ENCODE results near the gene SMLR1. TPM values are rescaled to one million over a fixed set of nuclear protein-coding genes. Genes with fewer than 3 reads are reported as not detected.

Gene SMLR1
- total RNA-seq, 2 experiments from 2014 or later = not detected

DNA sequence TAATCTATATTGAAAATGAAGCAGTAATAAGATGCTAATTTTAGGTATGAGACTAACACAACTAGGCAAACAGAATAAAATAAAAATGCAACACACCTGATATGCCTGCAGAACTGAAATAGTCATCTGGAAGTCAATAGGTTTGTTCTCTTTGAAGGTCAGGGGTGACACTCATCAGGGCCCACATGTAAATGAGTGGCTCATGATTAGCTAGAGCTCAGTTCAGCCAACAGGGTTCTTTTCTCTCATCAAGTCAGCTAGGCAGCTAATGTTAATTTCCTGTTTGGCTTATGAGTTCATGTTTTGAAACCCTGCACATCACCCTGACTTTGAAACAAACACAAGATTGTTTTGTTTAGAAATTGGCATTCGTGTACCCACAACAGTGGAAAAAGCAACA lies 23.8 kb downstream of the SMLR1 start:
- intact Hi-C loops (cut with micrococcal nuclease; ENCODE audit: unreplicated experiment) = no loop called here
- H3K4me3 ChIP-seq (ENCODE audit: low read depth, low read length, poor library complexity, severe bottlenecking) = no peak overlapping the region
- H3K9me3 ChIP-seq (ENCODE audit: low read length) = no peaks in the 10 kb centered on the region
- H2AFZ ChIP-seq (ENCODE audit: low read length) = no peak overlapping the region
- no peaks in the 10 kb centered on the region for H3K9me2 ChIP-seq (ENCODE audit: insufficient read depth, low read length)
- H3K79me2 ChIP-seq (ENCODE audit: insufficient read depth, low read depth, low read length) = no peaks in the 10 kb centered on the region
- peaks cover 3% of the 10 kb centered on the region; the same call in 1 of the 2 replicates for H3K36me3 ChIP-seq (ENCODE audit: insufficient read depth, low read length)
- no TSS peak for BruUV-seq (replicated peaks)
- no peaks in the 10 kb centered on the region for H3K4me1 ChIP-seq (ENCODE audit: insufficient read depth, low read length, poor library complexity, severe bottlenecking)
- H4K20me1 ChIP-seq (ENCODE audit: insufficient read depth, low read length) = no peaks in the 10 kb centered on the region
- CTCF ChIA-PET (ENCODE audit: unreplicated experiment) = no interaction called here
- H3K27ac ChIP-seq (ENCODE audit: low read depth, low read length, poor library complexity, severe bottlenecking) = no peak overlapping the region
- TF ChIP-seq, protein P1, sequence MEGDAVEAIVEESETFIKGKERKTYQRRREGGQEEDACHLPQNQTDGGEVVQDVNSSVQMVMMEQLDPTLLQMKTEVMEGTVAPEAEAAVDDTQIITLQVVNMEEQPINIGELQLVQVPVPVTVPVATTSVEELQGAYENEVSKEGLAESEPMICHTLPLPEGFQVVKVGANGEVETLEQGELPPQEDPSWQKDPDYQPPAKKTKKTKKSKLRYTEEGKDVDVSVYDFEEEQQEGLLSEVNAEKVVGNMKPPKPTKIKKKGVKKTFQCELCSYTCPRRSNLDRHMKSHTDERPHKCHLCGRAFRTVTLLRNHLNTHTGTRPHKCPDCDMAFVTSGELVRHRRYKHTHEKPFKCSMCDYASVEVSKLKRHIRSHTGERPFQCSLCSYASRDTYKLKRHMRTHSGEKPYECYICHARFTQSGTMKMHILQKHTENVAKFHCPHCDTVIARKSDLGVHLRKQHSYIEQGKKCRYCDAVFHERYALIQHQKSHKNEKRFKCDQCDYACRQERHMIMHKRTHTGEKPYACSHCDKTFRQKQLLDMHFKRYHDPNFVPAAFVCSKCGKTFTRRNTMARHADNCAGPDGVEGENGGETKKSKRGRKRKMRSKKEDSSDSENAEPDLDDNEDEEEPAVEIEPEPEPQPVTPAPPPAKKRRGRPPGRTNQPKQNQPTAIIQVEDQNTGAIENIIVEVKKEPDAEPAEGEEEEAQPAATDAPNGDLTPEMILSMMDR (conservative IDR thresholded peaks at IDR 0.05; ENCODE audit: low read length) = no peak
- no peak for TF ChIP-seq EZH2phosphoT487 (IDR thresholded peaks at IDR 0.05; ENCODE audit: borderline replicate concordance, low read depth, low read length)
- no peak for DNase-seq (ENCODE audit: low spot score)
- POLR2A ChIA-PET = interaction anchor here (0.8 kb wide), 1 partner anchor 10 kb away, joined by 4 read pairs; no protein-coding TSS in a partner anchor
- no peak overlapping the region for H3K4me2 ChIP-seq (ENCODE audit: low read length)

DNA sequence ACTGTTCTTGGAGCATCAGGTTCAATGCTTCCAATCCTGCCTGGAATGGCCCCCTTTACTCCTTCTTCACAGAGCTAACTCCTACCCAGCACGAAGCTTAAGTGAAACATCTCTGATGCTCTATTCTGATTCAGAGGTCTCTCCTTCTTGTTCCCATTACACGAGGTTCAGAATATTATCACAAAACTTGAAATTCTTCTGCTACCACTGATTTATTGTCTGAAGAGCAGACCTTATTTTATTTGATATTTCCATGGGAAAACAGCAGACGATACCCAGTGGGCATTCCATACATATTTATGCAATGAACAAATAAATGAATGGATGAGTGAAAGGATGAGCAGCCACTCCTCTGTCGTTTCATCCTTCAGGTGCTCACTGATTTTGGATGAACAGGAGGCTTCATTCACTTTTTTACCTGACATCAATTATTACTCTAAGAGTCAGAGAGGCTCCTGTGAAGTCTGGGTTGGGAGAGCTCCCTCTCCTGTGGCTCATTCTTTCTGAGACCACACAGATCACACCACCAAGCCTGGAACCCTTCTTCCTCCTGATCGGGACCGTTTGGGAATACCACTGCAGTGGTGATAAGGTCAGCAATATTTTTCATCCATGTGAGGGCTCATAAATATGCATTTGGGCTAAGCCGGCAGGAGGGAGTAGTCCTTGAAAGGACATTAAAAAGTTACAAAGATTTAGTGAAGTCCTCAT lies 25.8 kb downstream of the SMLR1 start:
- CTCF ChIA-PET (ENCODE audit: unreplicated experiment) = no interaction called here
- POLR2A ChIA-PET = no interaction called here
- BruUV-seq (replicated peaks) = no TSS peak
- Histone ChIP-seq H3K4me1 (ENCODE audit: insufficient read depth, low read length, poor library complexity, severe bottlenecking) (no peaks in the 10 kb centered on the region), H3K9me2 (ENCODE audit: insufficient read depth, low read length) (no peaks in the 10 kb centered on the region), H3K4me2 (ENCODE audit: low read length) (no peak overlapping the region), H3K36me3 (ENCODE audit: insufficient read depth, low read length) (peaks cover 7% of the 10 kb centered on the region), H4K20me1 (ENCODE audit: insufficient read depth, low read length) (no peaks in the 10 kb centered on the region), H3K9me3 (ENCODE audit: low read length) (no peaks in the 10 kb centered on the region), H3K4me3 (ENCODE audit: low read depth, low read length, poor library complexity, severe bottlenecking) (no peak overlapping the region), H3K79me2 (ENCODE audit: insufficient read depth, low read depth, low read length) (no peaks in the 10 kb centered on the region), H3K27ac (ENCODE audit: low read depth, low read length, poor library complexity, severe bottlenecking) (no peak overlapping the region), H2AFZ (ENCODE audit: low read length) (no peak overlapping the region)
- intact Hi-C loops (cut with micrococcal nuclease; ENCODE audit: unreplicated experiment) = no loop called here
- no peak for DNase-seq (ENCODE audit: low spot score)
- TF ChIP-seq, protein P1 (conservative IDR thresholded peaks at IDR 0.05; ENCODE audit: low read length) = no peak
- no peak for TF ChIP-seq EZH2phosphoT487 (IDR thresholded peaks at IDR 0.05; ENCODE audit: borderline replicate concordance, low read depth, low read length)

DNA sequence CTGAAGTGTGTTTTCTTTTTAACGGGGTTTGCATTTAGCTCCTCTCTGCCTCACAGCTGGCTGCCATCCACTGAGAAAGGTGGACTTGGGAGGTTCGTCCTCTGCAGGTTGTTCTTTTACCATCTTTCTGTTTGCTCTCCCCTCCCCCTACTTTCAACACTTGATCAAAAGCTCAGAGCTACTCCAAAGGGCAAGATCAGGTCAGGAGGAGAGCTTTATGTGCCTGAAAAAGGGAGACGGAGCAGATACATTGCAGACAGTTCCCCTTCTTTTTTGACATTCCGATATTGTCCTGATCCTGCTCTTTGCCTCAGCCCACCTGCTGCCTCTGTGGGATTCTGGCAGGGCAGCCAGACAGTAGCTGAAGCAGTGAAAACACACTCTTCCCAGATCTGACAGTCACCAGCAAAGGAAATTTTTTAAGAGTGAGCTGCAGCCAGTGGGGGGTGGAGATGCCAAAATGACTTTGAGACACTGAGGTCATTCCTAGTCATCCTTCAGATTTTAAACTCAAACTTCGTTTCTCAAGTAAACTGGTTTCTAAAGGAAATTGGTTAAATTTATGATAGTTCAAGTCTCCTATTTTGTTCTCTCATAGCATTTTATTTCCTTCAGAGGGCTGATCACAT lies 26.5 kb downstream of the SMLR1 start:
- H3K4me1 ChIP-seq (ENCODE audit: insufficient read depth, low read length, poor library complexity, severe bottlenecking) = no peaks in the 10 kb centered on the region
- DNase-seq (ENCODE audit: low spot score) = no peak
- intact Hi-C loops (cut with micrococcal nuclease; ENCODE audit: unreplicated experiment) = no loop called here
- no peak for TF ChIP-seq EZH2phosphoT487 (IDR thresholded peaks at IDR 0.05; ENCODE audit: borderline replicate concordance, low read depth, low read length)
- TF ChIP-seq, protein P1 (conservative IDR thresholded peaks at IDR 0.05; ENCODE audit: low read length) = no peak
- H4K20me1 ChIP-seq (ENCODE audit: insufficient read depth, low read length) = no peaks in the 10 kb centered on the region
- no peak overlapping the region for H3K4me2 ChIP-seq (ENCODE audit: low read length)
- peaks cover 12% of the 10 kb centered on the region for H3K36me3 ChIP-seq (ENCODE audit: insufficient read depth, low read length)
- no peak overlapping the region for H2AFZ ChIP-seq (ENCODE audit: low read length)
- H3K9me3 ChIP-seq (ENCODE audit: low read length) = no peaks in the 10 kb centered on the region
- CTCF ChIA-PET (ENCODE audit: unreplicated experiment) = no interaction called here
- no TSS peak for BruUV-seq (replicated peaks)
- no peaks in the 10 kb centered on the region for H3K79me2 ChIP-seq (ENCODE audit: insufficient read depth, low read depth, low read length)
- no peaks in the 10 kb centered on the region for H3K9me2 ChIP-seq (ENCODE audit: insufficient read depth, low read length)
- no peak overlapping the region for H3K4me3 ChIP-seq (ENCODE audit: low read depth, low read length, poor library complexity, severe bottlenecking)
- POLR2A ChIA-PET = no interaction called here
- no peak overlapping the region for H3K27ac ChIP-seq (ENCODE audit: low read depth, low read length, poor library complexity, severe bottlenecking)

Measured in OCI-LY7 (cell line).